ENCODE results near the gene SLC9A5. TPM values are rescaled to one million over a fixed set of nuclear protein-coding genes. Genes with fewer than 3 reads are reported as not detected.

SLC9A5 gene
- polyA plus RNA-seq, 2 of the 4 experiments (the other 2 are of a cell fraction), result 0.83 to 2.5 TPM

- POLR2A ChIA-PET, result interaction anchor here (0.9 to 2.0 kb wide), 2 partner anchors 18 to 31 kb away, joined by 3 to 13 read pairs; no protein-coding TSS in a partner anchor
- WGBS (ENCODE audit: missing lambda C conversion rate), result 12% methylated on average over 12 of the region's 13 CpGs
- FAIRE-seq, result no peak
- peak overlapping the region; percentile 96 to 98 for H3K27ac ChIP-seq
- peak in 1 of 2 experiments; percentile 18 for DNase-seq (ENCODE audit: low read depth in 1 of 2, low spot score in 1 of 2)
- peak; percentile 27 to 41 for ATAC-seq
- peaks cover 33% of the 10 kb centered on the region for H3K4me1 ChIP-seq
- CTCF ChIA-PET, result interaction anchor here (0.6 to 3.6 kb wide), 33 partner anchors 9 to 301 kb away, joined by 3 to 26 read pairs (median 4); partner anchors contain the start of genes FHOD1, KCTD19, LRRC36 and SLC9A5
- peak overlapping the region; percentile 100 for H3K4me2 ChIP-seq
- H3K4me3 ChIP-seq, result peak overlapping the region; percentile 80
- TF ChIP-seq JUNB (IDR thresholded peaks at IDR 0.05), result no peak
- peak in 1 of 2 experiments; percentile 40; a peak in 1 of 5 replicates for TF ChIP-seq RAD21 (conservative IDR thresholded peaks at IDR 0.05 in 1 of 2, IDR thresholded peaks at IDR 0.05 in 1 of 2)
- peak; percentile 42; the same call in 1 of the 3 replicates for TF ChIP-seq CTCF (IDR thresholded peaks at IDR 0.05)
- no peaks in the 10 kb centered on the region for H3K9me3 ChIP-seq
Measured at GRCh38 chr16:67277999-67278772, 29.4 kb downstream of the SLC9A5 start.

- 0% methylated on average over 2 of the region's 42 CpGs for WGBS (ENCODE audit: missing lambda C conversion rate)
- ChIA-PET POLR2A (interaction anchor here (0.9 to 2.0 kb wide), 2 partner anchors 18 to 31 kb away, joined by 3 to 13 read pairs; no protein-coding TSS in a partner anchor), CTCF (interaction anchor here (0.6 to 3.6 kb wide), 28 partner anchors 9 to 149 kb away, joined by 3 to 26 read pairs (median 4); partner anchors contain the start of genes FHOD1, KCTD19, LRRC36 and SLC9A5)
- Histone ChIP-seq H3K4me1 (peaks cover 35% of the 10 kb centered on the region), H3K4me2 (peak overlapping the region; percentile 100), H3K4me3 (peak overlapping the region; percentile 80), H3K9me3 (no peaks in the 10 kb centered on the region), H3K27ac (peak overlapping the region; percentile 96 to 98)
- peak; percentile 66 to 67 for ATAC-seq
- DNase-seq (ENCODE audit: low read depth in 1 of 2, low spot score in 1 of 2), result peak; percentile 56 to 89
- FAIRE-seq, result no peak
- TF ChIP-seq MYC (IDR thresholded peaks at IDR 0.05; ENCODE audit: borderline replicate concordance, low read length) (0 out of 2 replicates have a peak, but pooled peaks have one; percentile 16), PHF8 (IDR thresholded peaks at IDR 0.05; ENCODE audit: borderline replicate concordance, low read depth) (no peak), CBX8 (IDR thresholded peaks at IDR 0.05) (no peak), SMC3 (IDR thresholded peaks at IDR 0.05) (peak; percentile 9; the same call in 1 of the 3 replicates), NFE2L2 (conservative IDR thresholded peaks at IDR 0.05; ENCODE audit: low read length) (no peak), CHD4 (IDR thresholded peaks at IDR 0.05; ENCODE audit: borderline replicate concordance) (no peak), MAX (IDR thresholded peaks at IDR 0.05) (peak; percentile 86), ZFP36 (IDR thresholded peaks at IDR 0.05; ENCODE audit: borderline replicate concordance, partially characterized antibody) (no peak), EHMT2 (IDR thresholded peaks at IDR 0.05; ENCODE audit: low read depth) (no peak), POLR2AphosphoS2 (conservative IDR thresholded peaks at IDR 0.05; ENCODE audit: low read length) (no peak), USF2 (IDR thresholded peaks at IDR 0.05) (peak; percentile 42)
Measured at GRCh38 chr16:67278773-67279295, 30.1 kb downstream of the SLC9A5 start.

GRCh38 chr16:67279296-67280089 is 30.7 kb downstream of the SLC9A5 start, which contains the start of gene PLEKHG4:
Gene PLEKHG4 (plus strand): TSS chr16:67279532. CDS start chr16:67280045, 513 bp downstream.
- peak within 1 kb of the TSS; percentile 96 to 98 for H3K27ac ChIP-seq
- peak; percentile 86 to 93 for DNase-seq (ENCODE audit: low read depth in 1 of 2, low spot score in 1 of 2)
- peak; percentile 86 to 91 for ATAC-seq
- peak within 1 kb of the TSS; percentile 80 for H3K4me3 ChIP-seq
- H3K9me3 ChIP-seq, result no peaks in the 10 kb centered on the region
- H3K4me2 ChIP-seq, result peak within 1 kb of the TSS; percentile 100
- WGBS (ENCODE audit: missing lambda C conversion rate), result 63% methylated on average over 19 of the region's 83 CpGs
- ChIA-PET CTCF (interaction anchor here (0.6 to 3.6 kb wide), 26 partner anchors 9 to 120 kb away, joined by 3 to 26 read pairs (median 4); partner anchors contain the start of genes KCTD19 and LRRC36), POLR2A (no interaction called here)
- no peak for FAIRE-seq
- H3K4me1 ChIP-seq, result peaks cover 35% of the 10 kb centered on the region
- TF ChIP-seq MAX (IDR thresholded peaks at IDR 0.05) (peak; percentile 94), POLR2A (IDR thresholded peaks at IDR 0.05; ENCODE audit: low read length) (peak; percentile 65), EHF (CRISPR knock-in tag; IDR thresholded peaks at IDR 0.05) (peak; percentile 77; the same call in 1 of the 2 replicates), RAD21 (conservative IDR thresholded peaks at IDR 0.05 in 1 of 2, IDR thresholded peaks at IDR 0.05 in 1 of 2) (peak; percentile 33 to 60; a peak in 4 of 5 replicates), ESRRA (IDR thresholded peaks at IDR 0.05; ENCODE audit: borderline replicate concordance, low read length) (no peak), TFCP2L1 (CRISPR knock-in tag; IDR thresholded peaks at IDR 0.05) (peak; percentile 17; the same call in 1 of the 2 replicates), RNF2 (IDR thresholded peaks at IDR 0.05; ENCODE audit: borderline replicate concordance, low read depth) (0 out of 2 replicates have a peak, but pooled peaks have one; percentile 70), BHLHE40 (IDR thresholded peaks at IDR 0.05; ENCODE audit: low read depth, low read length) (no peak), TP53 (CRISPR knock-in tag; IDR thresholded peaks at IDR 0.05) (peak; percentile 84; the same call in 1 of the 2 replicates), PHF8 (IDR thresholded peaks at IDR 0.05; ENCODE audit: borderline replicate concordance, low read depth) (peak; percentile 72), ZSCAN20 (CRISPR knock-in tag; IDR thresholded peaks at IDR 0.05) (0 out of 2 replicates have a peak, but pooled peaks have one; percentile 26), JUN (IDR thresholded peaks at IDR 0.05) (peak; percentile 41 to 85; a peak in 3 of 5 replicates), FOXS1 (CRISPR knock-in tag; IDR thresholded peaks at IDR 0.05) (peak; percentile 78; the same call in 1 of the 2 replicates), E2F6 (IDR thresholded peaks at IDR 0.05; ENCODE audit: borderline replicate concordance, low read depth) (peak; percentile 97), HOXB13 (CRISPR knock-in tag; IDR thresholded peaks at IDR 0.05; ENCODE audit: low read depth) (peak; percentile 97)
